GM23248 (cell line): ENCODE data around the gene PRKAR1A.

ENCODE experiments used
- EZH2 ChIP-seq: fragments of 200-600 bp; sonication (generic); IDR thresholded peaks from 2 replicates; pipeline ENCODE4 v1.6.1; 2018; ENCODE audit warnings: antibody characterized with exemption, mild to moderate bottlenecking; ENCODE audit not compliant: insufficient read depth, poor library complexity, severe bottlenecking
- EZH2phosphoT487 ChIP-seq: fragments of 200-600 bp; sonication (generic); IDR thresholded peaks from 2 replicates; pipeline ENCODE4 v1.6.1; 2018; ENCODE audit warnings: antibody characterized with exemption, moderate library complexity, mild to moderate bottlenecking, low read depth; ENCODE audit not compliant: insufficient read depth

- TF ChIP-seq EZH2phosphoT487, result no peak
- TF ChIP-seq EZH2, result no peak
Measured at GRCh38 chr17:68592009-68592408, 79.8 kb downstream of the PRKAR1A start.
